Measurements from ENCODE around the gene CMIP.

Gene CMIP

GRCh38 chr16:81597079-81597658 is 152.6 kb downstream of the CMIP start:
- in situ Hi-C loops (cut with HindIII; ENCODE audit: low sequenced_read_pairs): no loop called here

GRCh38 chr16:81598083-81598482 is 153.5 kb downstream of the CMIP start:
- in situ Hi-C loops (cut with HindIII; ENCODE audit: low sequenced_read_pairs): no loop called here

GRCh38 chr16:81599034-81599744 is 154.6 kb downstream of the CMIP start:
- in situ Hi-C loops (cut with HindIII; ENCODE audit: low sequenced_read_pairs): no loop called here

DNA sequence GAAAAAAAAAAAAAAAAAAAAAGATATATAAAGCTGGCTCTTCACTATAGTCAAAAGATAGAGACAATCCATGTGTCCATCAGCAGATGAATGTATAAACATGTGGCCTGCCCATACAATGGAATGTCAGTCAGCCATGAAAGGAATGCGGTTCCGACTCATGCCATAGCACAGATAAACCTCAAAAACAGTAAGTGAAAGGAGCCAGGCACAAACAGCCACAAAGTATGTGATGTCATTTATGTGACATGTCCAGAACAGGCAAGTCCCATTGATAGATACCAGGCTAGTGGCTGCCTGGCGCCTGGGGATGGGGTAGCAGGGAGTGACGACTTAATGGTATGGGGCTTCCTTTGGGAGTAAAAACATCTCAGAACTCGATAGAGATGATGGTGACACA is 155.7 kb downstream of the CMIP start:
- in situ Hi-C loops (cut with HindIII; ENCODE audit: low sequenced_read_pairs): no loop called here

- in situ Hi-C loops (cut with HindIII; ENCODE audit: low sequenced_read_pairs): no loop called here
These were observed 156.4 kb downstream of the CMIP start for GRCh38 chr16:81601008-81601428.

DNA sequence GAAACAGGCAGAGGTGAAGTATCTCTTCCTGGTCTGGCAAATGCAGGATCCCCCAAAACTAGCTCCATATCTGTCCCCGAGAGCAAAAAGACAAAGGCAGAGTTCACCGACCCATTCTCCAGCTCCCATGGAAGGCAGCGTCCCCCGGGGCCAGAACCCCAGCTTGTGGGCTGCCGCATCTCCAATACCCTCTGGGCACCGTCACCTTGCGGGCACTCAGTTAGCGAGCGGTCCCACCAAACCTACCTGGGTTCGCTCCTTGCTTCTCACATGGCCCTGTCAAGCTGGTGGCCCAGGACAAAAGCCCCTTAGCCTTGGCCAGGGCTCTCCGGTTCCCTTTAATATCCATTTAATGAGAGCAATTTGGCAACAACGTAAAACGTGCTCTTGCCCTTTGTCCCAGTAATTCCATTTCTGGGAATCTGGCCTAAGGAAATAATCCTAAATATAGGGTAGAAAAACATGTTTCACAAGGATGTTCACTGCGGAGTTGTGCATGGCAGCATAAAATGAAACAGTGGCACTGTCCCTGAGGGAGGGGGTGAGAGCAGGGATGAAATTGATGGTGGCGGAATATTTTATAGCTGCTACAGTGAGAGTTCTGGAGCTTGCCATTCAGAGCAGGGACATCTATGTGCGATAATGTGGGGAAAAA is 157.1 kb downstream of the CMIP start:
- in situ Hi-C loops (cut with HindIII; ENCODE audit: low sequenced_read_pairs): no loop called here

GRCh38 chr16:81602256-81602776 is 157.7 kb downstream of the CMIP start:
- in situ Hi-C loops (cut with HindIII; ENCODE audit: low sequenced_read_pairs): no loop called here

DNA sequence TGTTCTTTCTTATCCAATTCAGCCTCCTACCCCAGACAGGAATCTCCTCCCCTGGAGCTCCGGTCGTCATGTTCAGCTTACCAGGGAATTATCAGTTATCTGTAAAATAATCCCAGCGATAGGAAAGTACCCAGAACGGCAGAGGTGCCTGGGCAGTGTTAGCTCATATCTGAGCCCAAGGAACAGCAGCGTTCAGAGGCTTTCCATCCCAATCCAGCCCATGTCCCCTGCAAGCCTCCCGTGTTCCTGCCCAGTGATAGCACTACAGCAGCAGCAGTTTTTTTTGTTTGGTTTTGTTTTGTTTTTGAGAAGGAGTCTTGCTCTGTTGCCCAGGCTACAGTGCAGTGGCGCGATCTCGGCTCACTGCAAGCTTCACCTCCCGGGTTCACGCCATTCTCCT is 158.2 kb downstream of the CMIP start:
- in situ Hi-C loops (cut with HindIII; ENCODE audit: low sequenced_read_pairs): no loop called here

DNA sequence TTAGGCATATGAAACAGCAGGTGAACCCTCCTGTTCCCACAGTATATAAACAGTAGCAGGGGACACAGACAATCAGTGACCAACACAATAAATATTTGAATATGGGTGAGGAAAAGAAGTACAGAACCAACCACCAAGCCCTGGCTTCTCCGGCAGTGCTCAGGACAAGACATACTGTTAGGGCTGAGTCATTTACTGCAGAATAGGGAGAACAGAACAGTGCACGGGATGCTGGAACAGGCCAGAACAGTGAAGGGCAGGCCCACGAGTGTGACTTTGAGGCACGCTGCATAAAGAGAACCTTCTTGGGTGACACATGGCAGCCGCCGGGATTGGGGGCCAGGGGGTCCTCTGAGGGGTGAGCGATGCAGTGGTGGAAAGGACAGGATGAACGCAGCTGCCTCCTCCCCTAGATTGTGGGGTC is 160.4 kb downstream of the CMIP start:
- in situ Hi-C loops (cut with HindIII; ENCODE audit: low sequenced_read_pairs): no loop called here

GRCh38 chr16:81606039-81606438 is 161.4 kb downstream of the CMIP start:
- in situ Hi-C loops (cut with HindIII; ENCODE audit: low sequenced_read_pairs): no loop called here

DNA sequence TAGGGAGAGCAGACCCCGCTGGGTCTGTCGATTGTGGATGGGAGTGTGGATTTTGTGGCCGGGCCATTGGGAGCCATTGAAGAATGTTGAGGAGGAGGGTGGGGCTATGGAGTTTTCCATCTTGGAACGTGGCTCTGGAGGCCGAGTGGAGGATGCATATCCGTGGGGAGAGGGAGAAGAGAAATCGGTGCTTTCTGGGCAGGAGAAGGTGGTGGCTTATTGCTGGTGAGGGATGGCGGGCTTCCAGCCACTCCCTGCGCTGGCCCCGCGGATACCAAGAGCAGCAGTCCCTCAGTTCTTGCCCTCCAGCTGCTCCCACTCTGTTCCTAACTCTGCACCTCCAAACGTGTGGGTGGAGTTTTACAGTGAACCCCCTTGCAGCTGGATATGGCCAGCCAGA is 162.4 kb downstream of the CMIP start:
- in situ Hi-C loops (cut with HindIII; ENCODE audit: low sequenced_read_pairs): no loop called here

GRCh38 chr16:81607805-81608522 is 163.4 kb downstream of the CMIP start:
- in situ Hi-C loops (cut with HindIII; ENCODE audit: low sequenced_read_pairs): no loop called here

DNA sequence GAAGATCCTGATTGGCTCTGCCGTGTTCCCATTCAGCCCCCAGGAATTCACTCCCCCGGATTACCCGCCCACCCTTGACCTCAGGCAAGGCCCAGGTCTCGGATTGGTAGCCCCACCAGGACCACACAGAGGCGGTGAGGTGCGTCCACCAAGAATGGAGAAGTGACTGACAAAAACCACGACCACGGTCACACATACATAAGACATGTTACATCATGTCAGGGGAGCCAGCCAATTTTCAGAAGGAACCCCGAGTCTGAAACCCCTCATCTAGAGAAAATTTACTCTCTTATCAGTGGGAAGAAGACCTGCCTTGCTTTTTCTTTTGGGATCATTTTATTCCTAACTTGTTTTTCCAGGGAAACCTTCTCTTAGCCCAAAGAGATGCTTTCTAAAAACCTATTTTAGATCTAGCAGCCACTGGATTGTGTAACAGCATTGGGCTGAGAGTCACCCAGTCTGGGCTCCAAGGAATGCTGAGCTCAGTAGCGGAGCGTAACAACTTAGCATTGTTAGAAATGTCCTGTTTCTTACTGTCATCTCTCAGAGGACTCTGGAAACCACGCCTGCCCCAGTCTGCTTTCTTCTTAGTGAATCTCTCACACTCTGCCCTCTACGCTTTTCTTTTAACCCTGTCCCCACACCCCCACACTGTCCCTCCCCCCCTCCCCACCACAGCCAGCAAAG is 164.1 kb downstream of the CMIP start:
- in situ Hi-C loops (cut with HindIII; ENCODE audit: low sequenced_read_pairs): no loop called here

- in situ Hi-C loops (cut with HindIII; ENCODE audit: low sequenced_read_pairs): no loop called here
These were observed 164.8 kb downstream of the CMIP start for GRCh38 chr16:81609323-81609892.

- in situ Hi-C loops (cut with HindIII; ENCODE audit: low sequenced_read_pairs): no loop called here
These were observed 165.7 kb downstream of the CMIP start for GRCh38 chr16:81610144-81610842.

GRCh38 chr16:81610936-81611335 is 166.3 kb downstream of the CMIP start:
- in situ Hi-C loops (cut with HindIII; ENCODE audit: low sequenced_read_pairs): no loop called here

- in situ Hi-C loops (cut with HindIII; ENCODE audit: low sequenced_read_pairs): no loop called here
These were observed 167.1 kb downstream of the CMIP start for GRCh38 chr16:81611721-81612120.

DNA sequence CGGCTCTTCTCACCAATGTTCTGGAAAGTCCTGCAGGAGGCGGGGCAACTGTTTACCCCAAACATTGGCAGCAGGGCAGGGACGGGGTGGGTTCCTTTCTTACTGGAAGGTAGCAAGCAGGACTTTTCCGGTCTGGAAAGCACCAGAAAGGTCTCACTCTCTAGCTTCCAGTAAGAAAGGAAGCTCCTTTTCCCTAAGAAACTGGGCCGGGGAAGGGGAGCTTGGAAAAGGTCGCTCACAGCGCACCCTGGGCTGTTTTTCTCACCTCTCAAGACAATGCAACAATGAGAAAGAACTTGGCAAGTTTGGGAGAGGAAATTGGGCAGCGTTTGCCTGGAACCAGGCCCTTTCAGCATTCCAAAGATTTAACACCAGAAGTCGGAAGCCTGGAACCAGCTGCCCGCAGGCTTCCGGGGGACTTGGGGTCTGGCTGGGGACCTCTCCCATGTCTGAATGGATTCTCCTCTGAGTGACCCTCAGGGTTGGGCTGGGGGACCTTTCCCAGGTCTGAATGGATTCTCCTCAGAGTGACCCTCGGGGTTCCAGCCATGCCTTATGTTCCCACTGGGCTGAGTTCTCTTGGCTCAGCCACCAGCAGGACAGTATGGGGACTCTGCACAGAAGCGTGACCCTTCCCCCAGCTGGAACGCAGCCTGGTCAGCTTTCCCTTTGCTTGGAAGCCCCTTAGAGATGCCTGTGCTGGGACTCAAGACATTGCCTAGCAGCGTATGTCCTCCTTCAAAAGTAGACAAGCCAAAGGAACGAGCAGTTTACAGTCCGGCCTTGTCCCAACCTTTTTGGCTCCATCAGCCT is 167.9 kb downstream of the CMIP start:
- in situ Hi-C loops (cut with HindIII; ENCODE audit: low sequenced_read_pairs): no loop called here

- in situ Hi-C loops (cut with HindIII; ENCODE audit: low sequenced_read_pairs): no loop called here
These were observed 169.6 kb downstream of the CMIP start for GRCh38 chr16:81614171-81614570.
